ENCODE results near the gene CTNND2. TPM values are rescaled to one million over a fixed set of nuclear protein-coding genes. Genes with fewer than 3 reads are reported as not detected.

CTNND2 gene
- polyA plus RNA-seq, 2 donors = 0.09 TPM; not detected in 1

GRCh38 chr5:11311272-11311671, 593.0 kb downstream of the CTNND2 start:
- WGBS, 2 donors = 87% methylated on average over 1 of the region's 1 CpG

DNA sequence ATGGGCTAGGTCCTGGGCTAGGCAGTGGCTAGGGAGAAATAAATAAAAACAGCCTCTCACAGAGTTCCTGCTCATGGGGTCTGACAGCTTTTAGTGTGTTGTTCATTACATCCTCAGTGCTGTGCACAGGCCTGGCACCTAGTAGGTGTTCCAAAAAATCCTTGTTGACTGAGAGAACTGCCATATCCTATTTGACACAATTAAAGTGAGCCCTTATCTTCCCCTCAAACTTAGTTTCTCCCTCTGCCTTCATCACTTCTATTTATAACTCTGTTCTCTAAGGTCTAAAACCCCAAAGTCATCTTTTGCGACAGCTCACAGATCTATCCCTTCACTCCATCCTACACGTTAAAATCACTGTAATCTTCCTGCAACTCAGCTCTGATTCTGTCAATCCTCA, 594.1 kb downstream of the CTNND2 start:
- no peaks in the 10 kb centered on the region for H3K4me1 ChIP-seq (ENCODE audit: control insufficient read depth in 2 of 2, insufficient read depth in 2 of 2, low read length in 1 of 2)
- WGBS, 2 donors = 86 to 92% methylated on average over 2 of the region's 2 CpGs
- no peaks in the 10 kb centered on the region for H3K36me3 ChIP-seq (ENCODE audit: control insufficient read depth in 2 of 2, insufficient read depth in 2 of 2, low read length in 1 of 2)
- H3K9me3 ChIP-seq (ENCODE audit: control insufficient read depth in 2 of 2, insufficient read depth in 1 of 2, low read depth in 1 of 2, low read length in 1 of 2) = peaks cover 0 to 5% of the 10 kb centered on the region in 2 donors
- H3K4me3 ChIP-seq (ENCODE audit: low read depth in 1 of 2, low read length in 2 of 2) = no peak overlapping the region
- no peaks in the 10 kb centered on the region for H3K27me3 ChIP-seq (ENCODE audit: control insufficient read depth in 1 of 2, insufficient read depth in 2 of 2, low read length in 2 of 2)
- no peak overlapping the region for H3K27ac ChIP-seq (ENCODE audit: low read depth in 2 of 2, low read length in 1 of 2)

More at GRCh38 chr5:11311272-11311671, 593.0 kb downstream of the CTNND2 start:
- Histone ChIP-seq H3K4me3 (ENCODE audit: low read depth in 1 of 2, low read length in 2 of 2) (no peak overlapping the region), H3K36me3 (ENCODE audit: control insufficient read depth in 2 of 2, insufficient read depth in 2 of 2, low read length in 1 of 2) (no peaks in the 10 kb centered on the region), H3K27me3 (ENCODE audit: control insufficient read depth in 1 of 2, insufficient read depth in 2 of 2, low read length in 2 of 2) (no peaks in the 10 kb centered on the region), H3K27ac (ENCODE audit: low read depth in 2 of 2, low read length in 1 of 2) (no peak overlapping the region), H3K4me1 (ENCODE audit: control insufficient read depth in 2 of 2, insufficient read depth in 2 of 2, low read length in 1 of 2) (no peaks in the 10 kb centered on the region), H3K9me3 (ENCODE audit: control insufficient read depth in 2 of 2, insufficient read depth in 1 of 2, low read depth in 1 of 2, low read length in 1 of 2) (peaks cover 0 to 5% of the 10 kb centered on the region in 2 donors)

DNA sequence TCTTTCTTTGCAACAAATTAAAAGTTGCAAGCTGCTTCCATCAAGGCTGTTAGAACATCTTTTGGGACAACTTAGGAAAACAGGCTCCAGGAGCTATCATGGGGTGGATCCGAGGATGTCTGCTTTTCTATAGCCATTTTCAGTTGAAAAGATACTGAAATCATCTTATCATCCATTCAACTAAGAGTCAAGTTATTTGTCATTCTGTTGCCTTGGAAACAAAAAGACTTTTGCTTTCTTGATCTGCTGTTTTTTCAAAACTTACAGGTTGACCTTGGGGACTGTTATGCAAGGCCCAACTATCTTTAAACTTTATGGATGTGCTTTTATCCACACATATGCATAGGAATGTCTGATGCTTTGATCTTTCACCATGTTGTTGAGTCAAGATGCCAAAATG, 597.9 kb downstream of the CTNND2 start:
- H3K27me3 ChIP-seq (ENCODE audit: control insufficient read depth in 1 of 2, insufficient read depth in 2 of 2, low read length in 2 of 2) = no peaks in the 10 kb centered on the region
- H3K4me3 ChIP-seq (ENCODE audit: low read depth in 1 of 2, low read length in 2 of 2) = no peak overlapping the region
- H3K9me3 ChIP-seq (ENCODE audit: control insufficient read depth in 2 of 2, insufficient read depth in 1 of 2, low read depth in 1 of 2, low read length in 1 of 2) = peaks cover 0 to 5% of the 10 kb centered on the region in 2 donors
- WGBS, 2 donors = 49 to 56% methylated on average over 1 of the region's 1 CpG
- H3K27ac ChIP-seq (ENCODE audit: low read depth in 2 of 2, low read length in 1 of 2) = no peak overlapping the region
- no peaks in the 10 kb centered on the region for H3K4me1 ChIP-seq (ENCODE audit: control insufficient read depth in 2 of 2, insufficient read depth in 2 of 2, low read length in 1 of 2)
- H3K36me3 ChIP-seq (ENCODE audit: control insufficient read depth in 2 of 2, insufficient read depth in 2 of 2, low read length in 1 of 2) = no peaks in the 10 kb centered on the region

- Histone ChIP-seq H3K4me1 (ENCODE audit: control insufficient read depth in 2 of 2, insufficient read depth in 2 of 2, low read length in 1 of 2) (no peaks in the 10 kb centered on the region), H3K4me3 (ENCODE audit: low read depth in 1 of 2, low read length in 2 of 2) (no peak overlapping the region), H3K27ac (ENCODE audit: low read depth in 2 of 2, low read length in 1 of 2) (no peak overlapping the region), H3K36me3 (ENCODE audit: control insufficient read depth in 2 of 2, insufficient read depth in 2 of 2, low read length in 1 of 2) (no peaks in the 10 kb centered on the region), H3K27me3 (ENCODE audit: control insufficient read depth in 1 of 2, insufficient read depth in 2 of 2, low read length in 2 of 2) (no peaks in the 10 kb centered on the region), H3K9me3 (ENCODE audit: control insufficient read depth in 2 of 2, insufficient read depth in 1 of 2, low read depth in 1 of 2, low read length in 1 of 2) (no peaks in the 10 kb centered on the region)
- 76 to 78% methylated on average over 3 of the region's 3 CpGs for WGBS, 2 donors
These were observed 599.0 kb downstream of the CTNND2 start for GRCh38 chr5:11305245-11305644.

DNA sequence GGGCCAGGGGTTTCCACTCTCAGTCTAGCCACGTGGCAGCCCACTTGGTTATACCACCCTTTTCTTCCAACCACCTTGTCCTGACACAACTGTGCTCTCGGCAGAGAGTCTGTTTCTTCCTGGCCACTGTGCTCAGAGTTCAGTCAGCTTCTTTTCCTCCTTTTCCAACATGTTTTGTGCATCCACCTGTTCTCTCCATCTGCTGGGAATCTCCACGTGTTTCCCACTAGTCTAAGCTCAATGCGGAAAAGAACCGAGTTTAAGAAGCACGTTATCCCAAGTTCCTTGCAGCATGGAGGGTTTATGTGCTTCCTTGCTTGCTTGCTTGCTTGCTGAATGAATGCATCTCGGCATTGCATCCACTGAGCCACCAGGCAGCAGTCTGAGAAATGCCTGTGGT, 599.6 kb downstream of the CTNND2 start:
- Histone ChIP-seq H3K36me3 (ENCODE audit: control insufficient read depth in 2 of 2, insufficient read depth in 2 of 2, low read length in 1 of 2) (no peaks in the 10 kb centered on the region), H3K4me3 (ENCODE audit: low read depth in 1 of 2, low read length in 2 of 2) (no peak overlapping the region), H3K9me3 (ENCODE audit: control insufficient read depth in 2 of 2, insufficient read depth in 1 of 2, low read depth in 1 of 2, low read length in 1 of 2) (no peaks in the 10 kb centered on the region), H3K27ac (ENCODE audit: low read depth in 2 of 2, low read length in 1 of 2) (no peak overlapping the region), H3K27me3 (ENCODE audit: control insufficient read depth in 1 of 2, insufficient read depth in 2 of 2, low read length in 2 of 2) (no peaks in the 10 kb centered on the region), H3K4me1 (ENCODE audit: control insufficient read depth in 2 of 2, insufficient read depth in 2 of 2, low read length in 1 of 2) (no peaks in the 10 kb centered on the region)
- 84 to 85% methylated on average over 7 of the region's 7 CpGs for WGBS, 2 donors

DNA sequence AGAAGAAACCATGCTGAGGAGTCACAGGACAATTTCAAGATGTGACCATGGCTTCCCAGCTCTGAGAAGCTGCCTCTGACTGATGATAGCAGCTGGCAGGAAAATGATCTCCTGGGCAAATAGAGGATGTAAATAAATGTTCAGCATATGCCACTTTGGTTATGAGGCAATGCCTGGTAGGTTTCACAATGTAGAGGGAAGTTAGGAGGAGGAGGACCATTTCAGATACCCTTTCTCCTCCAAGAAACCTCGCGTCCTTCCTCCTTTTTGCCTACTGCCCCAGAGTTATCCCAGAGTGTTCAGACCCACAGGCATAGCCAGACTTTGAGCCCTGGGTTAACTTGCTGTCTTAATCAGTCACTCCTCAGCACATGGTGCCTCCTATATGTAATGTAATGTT, 601.6 kb downstream of the CTNND2 start:
- Histone ChIP-seq H3K9me3 (ENCODE audit: control insufficient read depth in 2 of 2, insufficient read depth in 1 of 2, low read depth in 1 of 2, low read length in 1 of 2) (no peaks in the 10 kb centered on the region), H3K27me3 (ENCODE audit: control insufficient read depth in 1 of 2, insufficient read depth in 2 of 2, low read length in 2 of 2) (no peaks in the 10 kb centered on the region), H3K4me3 (ENCODE audit: low read depth in 1 of 2, low read length in 2 of 2) (no peak overlapping the region), H3K27ac (ENCODE audit: low read depth in 2 of 2, low read length in 1 of 2) (no peak overlapping the region), H3K4me1 (ENCODE audit: control insufficient read depth in 2 of 2, insufficient read depth in 2 of 2, low read length in 1 of 2) (no peaks in the 10 kb centered on the region), H3K36me3 (ENCODE audit: control insufficient read depth in 2 of 2, insufficient read depth in 2 of 2, low read length in 1 of 2) (no peaks in the 10 kb centered on the region)
- WGBS, 2 donors = 83 to 98% methylated on average over 2 of the region's 2 CpGs

DNA sequence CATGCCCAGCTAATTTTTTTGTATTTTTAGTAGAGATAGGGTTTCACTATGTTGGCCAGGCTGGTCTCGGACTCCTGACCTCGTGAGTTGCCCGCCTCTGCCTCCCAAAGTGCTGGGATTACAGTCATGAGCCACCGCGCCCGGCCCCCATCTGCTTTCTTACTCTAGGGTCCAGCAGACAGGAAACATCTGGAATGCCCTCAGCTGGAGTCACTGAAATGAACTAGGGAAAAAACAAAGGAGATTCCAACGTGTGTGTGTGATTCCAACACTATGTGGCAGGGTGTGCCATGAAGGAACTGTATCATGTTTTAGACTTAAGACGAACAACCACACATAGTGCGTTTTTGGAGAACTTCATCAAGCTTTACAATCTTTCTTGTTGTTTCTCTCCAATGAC, 603.1 kb downstream of the CTNND2 start:
- H3K9me3 ChIP-seq (ENCODE audit: control insufficient read depth in 2 of 2, insufficient read depth in 1 of 2, low read depth in 1 of 2, low read length in 1 of 2) = no peaks in the 10 kb centered on the region
- WGBS, 2 donors = 68 to 75% methylated on average over 9 of the region's 9 CpGs
- no peaks in the 10 kb centered on the region for H3K4me1 ChIP-seq (ENCODE audit: control insufficient read depth in 2 of 2, insufficient read depth in 2 of 2, low read length in 1 of 2)
- H3K36me3 ChIP-seq (ENCODE audit: control insufficient read depth in 2 of 2, insufficient read depth in 2 of 2, low read length in 1 of 2) = no peaks in the 10 kb centered on the region
- no peak overlapping the region for H3K4me3 ChIP-seq (ENCODE audit: low read depth in 1 of 2, low read length in 2 of 2)
- no peak overlapping the region for H3K27ac ChIP-seq (ENCODE audit: low read depth in 2 of 2, low read length in 1 of 2)
- no peaks in the 10 kb centered on the region for H3K27me3 ChIP-seq (ENCODE audit: control insufficient read depth in 1 of 2, insufficient read depth in 2 of 2, low read length in 2 of 2)

- Histone ChIP-seq H3K27me3 (ENCODE audit: control insufficient read depth in 1 of 2, insufficient read depth in 2 of 2, low read length in 2 of 2) (no peaks in the 10 kb centered on the region), H3K4me3 (ENCODE audit: low read depth in 1 of 2, low read length in 2 of 2) (no peak overlapping the region), H3K4me1 (ENCODE audit: control insufficient read depth in 2 of 2, insufficient read depth in 2 of 2, low read length in 1 of 2) (no peaks in the 10 kb centered on the region), H3K9me3 (ENCODE audit: control insufficient read depth in 2 of 2, insufficient read depth in 1 of 2, low read depth in 1 of 2, low read length in 1 of 2) (no peaks in the 10 kb centered on the region), H3K36me3 (ENCODE audit: control insufficient read depth in 2 of 2, insufficient read depth in 2 of 2, low read length in 1 of 2) (no peaks in the 10 kb centered on the region), H3K27ac (ENCODE audit: low read depth in 2 of 2, low read length in 1 of 2) (no peak overlapping the region)
- WGBS, 2 donors = 67 to 77% methylated on average over 5 of the region's 5 CpGs
These were observed 603.5 kb downstream of the CTNND2 start for GRCh38 chr5:11300736-11301135.

- Histone ChIP-seq H3K27ac (ENCODE audit: low read depth in 2 of 2, low read length in 1 of 2) (no peak overlapping the region), H3K9me3 (ENCODE audit: control insufficient read depth in 2 of 2, insufficient read depth in 1 of 2, low read depth in 1 of 2, low read length in 1 of 2) (no peaks in the 10 kb centered on the region), H3K4me3 (ENCODE audit: low read depth in 1 of 2, low read length in 2 of 2) (no peak overlapping the region), H3K36me3 (ENCODE audit: control insufficient read depth in 2 of 2, insufficient read depth in 2 of 2, low read length in 1 of 2) (no peaks in the 10 kb centered on the region), H3K4me1 (ENCODE audit: control insufficient read depth in 2 of 2, insufficient read depth in 2 of 2, low read length in 1 of 2) (no peaks in the 10 kb centered on the region), H3K27me3 (ENCODE audit: control insufficient read depth in 1 of 2, insufficient read depth in 2 of 2, low read length in 2 of 2) (no peaks in the 10 kb centered on the region)
- 96 to 97% methylated on average over 4 of the region's 4 CpGs for WGBS, 2 donors
These were observed 605.4 kb downstream of the CTNND2 start for GRCh38 chr5:11298877-11299276.

- no peak overlapping the region for H3K27ac ChIP-seq (ENCODE audit: low read depth in 2 of 2, low read length in 1 of 2)
- no peaks in the 10 kb centered on the region for H3K27me3 ChIP-seq (ENCODE audit: control insufficient read depth in 1 of 2, insufficient read depth in 2 of 2, low read length in 2 of 2)
- no peaks in the 10 kb centered on the region for H3K9me3 ChIP-seq (ENCODE audit: control insufficient read depth in 2 of 2, insufficient read depth in 1 of 2, low read depth in 1 of 2, low read length in 1 of 2)
- no peak overlapping the region for H3K4me3 ChIP-seq (ENCODE audit: low read depth in 1 of 2, low read length in 2 of 2)
- H3K4me1 ChIP-seq (ENCODE audit: control insufficient read depth in 2 of 2, insufficient read depth in 2 of 2, low read length in 1 of 2) = no peaks in the 10 kb centered on the region
- 25 to 32% methylated on average over 2 of the region's 2 CpGs for WGBS, 2 donors
- H3K36me3 ChIP-seq (ENCODE audit: control insufficient read depth in 2 of 2, insufficient read depth in 2 of 2, low read length in 1 of 2) = no peaks in the 10 kb centered on the region
These were observed 610.7 kb downstream of the CTNND2 start for GRCh38 chr5:11293523-11293922.
